GM03348 (cell line): Measurements from ENCODE around the gene CR1.
"Not testable (repeated sequence)": the region's sequence is repeated elsewhere in the genome, so short reads cannot be mapped to it uniquely, and the experiment has no call there.

Experiments used
- DNase-seq: peaks from one replicate; pipeline ENCODE4 v3.0.0; 2012; ENCODE audit warnings: low spot score

Gene CR1

GRCh38 chr1:207591205-207591604 lies 95.2 kb downstream of the CR1 start:
- not testable (repeated sequence) for DNase-seq

GRCh38 chr1:207594095-207594494 lies 98.1 kb downstream of the CR1 start:
- DNase-seq, result not testable (repeated sequence)

- no peak for DNase-seq
Observed at GRCh38 chr1:207603777-207604176, 107.8 kb downstream of the CR1 start.

DNA sequence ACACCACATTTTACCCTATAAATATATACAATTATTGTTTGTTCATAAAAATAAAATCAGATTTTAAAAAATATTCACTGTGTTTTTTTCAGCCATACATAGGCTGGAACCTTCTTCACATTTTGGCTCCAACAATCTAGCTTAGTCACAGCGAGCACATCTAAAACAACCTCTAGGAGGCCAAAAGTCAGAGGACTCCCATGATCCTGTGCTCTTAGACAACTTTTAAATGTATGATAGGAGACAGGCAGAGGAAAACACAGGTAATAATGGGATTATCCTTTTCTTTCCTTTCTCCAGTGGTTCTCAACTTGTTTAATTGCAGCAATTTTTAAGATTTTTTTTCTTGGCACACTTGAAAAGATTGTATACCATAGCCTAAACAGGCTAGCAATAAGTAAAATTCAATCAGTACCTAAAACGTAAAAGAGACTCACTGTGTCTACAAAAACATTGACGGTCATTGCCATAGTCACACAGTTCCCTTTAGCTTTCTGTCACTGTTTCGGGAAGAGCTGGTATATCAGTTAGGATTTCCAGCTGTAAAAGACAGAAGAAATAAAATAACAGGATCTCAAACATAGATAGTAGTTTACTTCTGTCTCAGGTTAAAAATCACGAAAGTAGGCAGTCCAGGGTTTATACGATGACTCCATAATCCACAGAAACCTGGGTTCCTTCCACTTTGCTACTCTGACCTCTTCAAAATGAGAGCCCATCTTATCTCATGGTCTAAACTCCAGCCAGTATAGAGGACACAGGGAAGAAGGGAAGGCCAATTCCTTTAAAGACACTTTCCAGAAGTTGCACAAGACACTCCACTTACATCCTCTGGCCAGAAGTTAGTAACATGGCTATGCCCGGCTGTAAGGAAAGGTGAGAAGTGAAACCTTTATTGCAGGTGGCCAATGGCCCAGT lies 109.7 kb downstream of the CR1 start:
- no peak for DNase-seq

DNA sequence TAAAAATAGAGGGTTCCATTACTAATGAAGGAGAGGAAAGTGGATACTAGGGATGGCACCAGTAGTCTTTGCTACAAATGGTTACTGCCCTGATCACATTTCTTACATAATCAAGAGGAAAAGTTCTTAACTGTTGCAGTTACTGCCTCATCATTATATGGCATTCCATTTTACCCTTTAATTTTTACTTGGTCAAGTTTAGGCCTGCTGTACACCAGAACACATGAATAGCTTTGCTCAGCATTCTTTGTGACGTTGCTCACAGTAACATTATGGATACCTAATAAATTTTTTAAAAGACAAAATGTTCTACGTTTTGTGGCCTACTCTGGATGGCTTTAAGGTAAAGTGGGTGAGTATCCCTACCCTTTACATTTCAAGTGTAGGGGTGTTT lies 110.4 kb downstream of the CR1 start:
- no peak for DNase-seq

DNA sequence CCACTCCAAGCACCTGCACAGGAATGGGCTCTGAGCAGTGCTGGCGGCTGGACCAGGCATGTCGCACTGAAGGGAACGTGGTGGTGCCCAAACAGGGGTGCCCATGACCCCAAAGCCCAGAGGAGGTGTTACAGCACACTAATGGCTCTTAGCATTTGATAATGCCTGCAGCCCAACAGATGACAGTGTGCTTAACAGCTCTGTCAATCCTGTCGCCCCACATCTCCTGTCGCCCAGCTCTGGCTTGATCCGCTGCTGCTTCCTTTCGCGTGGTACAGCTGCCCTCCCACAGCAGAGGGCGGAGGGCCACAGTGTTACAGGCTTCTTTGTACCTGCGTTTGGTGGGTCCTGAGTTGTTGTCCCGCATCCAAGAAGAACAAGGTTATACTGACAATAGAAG lies 116.8 kb downstream of the CR1 start:
- no peak for DNase-seq

DNA sequence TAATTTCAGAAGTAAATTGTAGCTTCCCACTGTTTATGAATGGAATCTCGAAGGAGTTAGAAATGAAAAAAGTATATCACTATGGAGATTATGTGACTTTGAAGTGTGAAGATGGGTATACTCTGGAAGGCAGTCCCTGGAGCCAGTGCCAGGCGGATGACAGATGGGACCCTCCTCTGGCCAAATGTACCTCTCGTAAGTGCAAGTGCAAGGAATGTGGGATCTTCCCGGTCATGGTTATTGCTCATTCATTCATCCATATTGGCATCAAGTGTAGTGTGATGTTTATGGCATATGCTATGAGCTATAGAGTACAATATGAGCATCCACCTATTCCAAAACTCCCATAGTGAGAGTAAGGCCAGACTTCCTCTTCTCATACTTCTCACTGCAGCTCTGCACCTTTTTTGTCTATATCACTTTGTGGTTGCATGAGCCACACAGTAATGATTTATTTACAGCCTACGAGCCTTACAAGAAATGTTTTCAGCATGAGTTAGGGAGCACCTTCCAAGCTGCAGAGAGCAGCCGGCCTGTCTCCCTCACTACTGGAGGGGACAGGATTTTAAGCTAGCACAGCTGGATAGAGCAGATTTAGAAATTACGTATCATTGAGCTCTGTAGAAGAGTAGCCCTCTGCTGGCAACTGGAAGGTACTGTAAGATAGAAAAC lies 124.0 kb downstream of the CR1 start:
- peak; percentile 77 for DNase-seq

DNA sequence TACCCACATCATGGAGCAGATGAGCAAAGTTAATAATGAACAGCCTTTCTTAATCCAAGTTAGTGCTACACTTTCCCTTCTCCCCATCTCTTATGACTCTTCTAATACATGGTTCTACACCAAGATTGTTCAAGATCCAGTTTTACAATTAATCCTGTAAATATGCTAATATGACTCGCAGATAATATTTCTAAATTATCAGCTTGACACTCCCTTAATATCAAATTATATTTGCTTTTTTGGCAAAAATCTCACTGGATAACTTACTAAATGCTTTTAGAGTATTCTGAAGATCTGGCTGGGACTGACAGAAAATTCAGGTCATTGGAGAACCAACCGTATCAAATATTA lies 124.6 kb downstream of the CR1 start:
- no peak for DNase-seq

DNA sequence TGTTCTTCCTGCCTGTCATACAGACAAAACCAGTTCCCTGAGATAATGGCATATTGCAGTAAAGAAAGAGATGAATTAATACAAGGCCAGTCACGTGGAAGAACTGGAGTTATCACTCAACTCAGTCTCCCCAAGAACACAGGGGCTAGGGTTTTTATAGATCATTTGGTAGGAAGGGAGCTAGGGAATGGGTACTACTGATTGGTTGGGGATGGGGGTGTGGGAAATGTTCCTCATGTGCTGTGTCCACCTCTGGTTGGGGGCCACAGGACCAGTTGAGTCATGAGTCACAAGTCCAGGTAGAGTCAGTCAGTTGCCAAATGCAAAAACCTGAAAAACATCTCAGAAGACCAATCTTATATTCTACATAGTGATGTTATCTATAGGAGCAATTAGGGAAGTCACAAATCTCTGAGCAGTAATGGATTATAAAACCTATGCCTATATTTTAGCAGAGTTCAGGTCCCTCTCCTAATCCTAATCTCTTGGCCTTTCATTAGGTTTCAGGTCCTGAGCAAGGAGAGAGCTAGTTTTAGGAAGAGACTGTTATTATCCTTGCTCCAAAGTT lies 129.6 kb downstream of the CR1 start:
- not testable (repeated sequence) for DNase-seq

DNA sequence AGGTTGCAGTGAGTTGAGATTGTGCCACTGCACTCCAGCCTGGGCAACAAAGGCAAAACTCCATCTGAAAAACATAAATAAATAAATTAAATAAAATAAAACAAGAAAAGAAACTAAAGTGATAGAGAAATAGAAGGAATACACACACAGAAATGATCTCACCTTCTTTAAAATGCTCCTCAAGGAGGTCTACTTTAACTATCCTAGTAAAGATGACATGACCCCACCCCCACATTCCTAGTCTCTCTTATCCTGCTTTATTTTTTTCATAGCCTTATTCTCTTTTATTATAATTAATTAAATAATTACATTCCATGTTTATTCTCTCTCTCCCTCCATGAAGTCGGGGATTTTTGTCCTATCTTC lies 131.0 kb downstream of the CR1 start:
- DNase-seq, result no peak

GRCh38 chr1:207627496-207627895 lies 131.5 kb downstream of the CR1 start:
- DNase-seq, result no peak

DNA sequence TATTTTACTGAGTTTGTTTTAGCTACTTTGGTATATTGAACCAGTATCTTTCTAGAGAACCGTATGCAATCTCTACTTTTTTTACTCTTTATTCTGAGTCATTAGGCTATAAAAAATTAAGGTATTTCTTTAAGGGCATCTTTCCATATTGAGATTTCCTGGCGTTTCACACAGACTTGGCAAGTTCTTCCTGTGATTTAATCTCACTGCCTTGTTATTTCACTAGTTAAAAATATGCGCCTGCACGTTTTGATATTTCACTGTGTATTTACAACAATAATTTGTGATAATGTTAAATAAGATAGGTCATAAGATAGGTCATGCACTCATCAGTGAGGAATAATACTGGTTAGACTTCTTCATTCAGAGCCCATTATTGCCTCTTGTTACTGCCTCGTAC lies 132.8 kb downstream of the CR1 start:
- DNase-seq, result no peak

DNA sequence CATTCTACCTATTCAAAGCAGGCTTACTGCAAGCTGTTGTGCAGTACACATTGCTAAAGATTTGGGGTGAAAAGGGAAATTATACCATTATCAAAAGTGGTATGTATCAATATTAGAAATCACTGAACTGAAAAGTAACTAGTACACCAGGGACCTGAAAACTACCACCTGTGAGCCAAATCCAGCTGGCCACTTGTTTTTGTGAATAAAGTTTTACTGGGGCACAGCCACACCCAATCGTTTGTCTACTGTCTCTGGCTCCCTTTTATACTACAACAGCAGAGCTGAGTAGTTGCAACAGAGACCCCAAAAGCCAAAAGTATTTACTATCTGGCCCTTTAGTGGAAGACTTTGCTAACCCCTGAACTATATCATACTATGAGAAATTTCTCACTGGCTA lies 135.2 kb downstream of the CR1 start:
- DNase-seq, result no peak

GRCh38 chr1:207633226-207633625 lies 137.3 kb downstream of the CR1 start:
- no peak for DNase-seq

DNA sequence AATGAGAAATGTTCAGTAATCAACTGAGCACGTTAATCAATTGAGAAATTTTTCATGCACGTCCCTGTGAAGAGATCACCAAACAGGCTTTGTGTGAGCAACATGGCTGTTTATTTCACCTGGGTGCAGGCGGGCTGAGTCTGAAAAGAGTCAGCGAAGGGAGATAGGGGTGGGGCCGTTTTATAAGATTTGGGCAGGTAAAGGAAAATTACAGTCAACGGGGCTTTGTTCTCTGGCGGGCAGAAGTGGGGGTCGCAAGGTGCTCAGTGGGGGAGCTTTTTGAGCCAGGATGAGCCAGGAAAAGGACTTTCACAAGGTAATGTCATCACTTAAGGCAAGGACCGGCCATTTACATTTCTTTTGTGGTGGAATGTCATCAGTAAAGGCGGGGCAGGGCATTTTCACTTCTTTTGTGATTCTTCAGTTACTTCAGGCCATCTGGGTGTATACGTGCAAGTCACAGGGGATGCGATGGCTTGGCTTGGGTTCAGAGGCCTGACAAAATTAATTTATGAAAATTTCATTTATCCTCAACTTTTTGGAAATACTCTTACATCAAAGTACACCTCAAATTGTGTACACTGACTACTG lies 137.8 kb downstream of the CR1 start:
- DNase-seq, result not testable (repeated sequence)

DNA sequence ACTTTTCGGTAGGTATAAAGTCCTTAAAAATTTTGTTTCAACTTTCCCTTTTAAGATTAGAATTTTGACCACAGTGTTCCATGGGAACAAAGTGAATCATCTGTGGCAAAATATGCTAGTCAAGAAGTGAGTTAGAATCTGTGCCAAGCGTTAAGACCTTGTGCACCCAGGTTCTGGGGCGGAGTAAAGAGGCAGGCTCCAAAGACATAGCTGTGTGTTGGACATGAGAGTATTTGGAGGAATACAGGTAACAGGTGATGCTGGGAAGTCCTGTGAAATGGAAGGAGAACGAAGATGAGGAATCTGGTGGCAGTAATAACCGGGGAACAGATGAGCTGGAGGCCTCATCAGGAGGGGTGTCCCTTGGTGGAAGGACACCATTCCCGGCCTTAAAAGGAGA lies 138.3 kb downstream of the CR1 start:
- DNase-seq, result not testable (repeated sequence)

DNA sequence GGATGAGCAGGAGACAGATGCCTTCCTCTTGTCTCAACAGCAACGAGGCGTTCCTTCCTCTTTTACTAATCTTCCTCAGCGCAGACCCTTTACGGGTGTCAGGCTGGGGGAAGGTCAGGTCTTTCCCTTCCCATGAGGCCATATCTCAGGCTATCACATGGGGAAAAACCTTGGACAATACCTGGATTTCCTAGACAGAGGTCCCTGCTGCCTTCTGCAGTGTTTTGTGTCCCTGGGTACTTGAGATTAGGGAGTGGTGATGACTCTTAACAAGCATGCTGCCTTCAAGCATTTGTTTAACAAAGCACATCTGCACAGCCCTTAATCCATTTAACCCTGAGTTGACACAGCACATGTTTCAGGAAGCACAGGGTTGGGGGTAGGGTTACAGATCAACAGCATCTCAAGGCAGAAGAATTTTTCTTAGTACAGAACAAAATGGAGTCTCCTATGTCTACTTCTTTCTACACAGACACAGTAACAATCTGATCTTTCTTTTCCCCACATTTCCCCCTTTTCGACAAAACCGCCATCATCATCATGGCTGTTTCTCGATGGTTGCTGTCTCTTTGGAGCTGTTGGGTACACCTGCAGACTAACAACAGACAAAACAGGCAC lies 139.7 kb downstream of the CR1 start:
- DNase-seq, result not testable (repeated sequence)

GRCh38 chr1:207638487-207639145 lies 142.7 kb downstream of the CR1 start:
- not testable (repeated sequence) for DNase-seq

- DNase-seq, result not testable (repeated sequence)
Observed at GRCh38 chr1:207639362-207639761, 143.4 kb downstream of the CR1 start.

DNA sequence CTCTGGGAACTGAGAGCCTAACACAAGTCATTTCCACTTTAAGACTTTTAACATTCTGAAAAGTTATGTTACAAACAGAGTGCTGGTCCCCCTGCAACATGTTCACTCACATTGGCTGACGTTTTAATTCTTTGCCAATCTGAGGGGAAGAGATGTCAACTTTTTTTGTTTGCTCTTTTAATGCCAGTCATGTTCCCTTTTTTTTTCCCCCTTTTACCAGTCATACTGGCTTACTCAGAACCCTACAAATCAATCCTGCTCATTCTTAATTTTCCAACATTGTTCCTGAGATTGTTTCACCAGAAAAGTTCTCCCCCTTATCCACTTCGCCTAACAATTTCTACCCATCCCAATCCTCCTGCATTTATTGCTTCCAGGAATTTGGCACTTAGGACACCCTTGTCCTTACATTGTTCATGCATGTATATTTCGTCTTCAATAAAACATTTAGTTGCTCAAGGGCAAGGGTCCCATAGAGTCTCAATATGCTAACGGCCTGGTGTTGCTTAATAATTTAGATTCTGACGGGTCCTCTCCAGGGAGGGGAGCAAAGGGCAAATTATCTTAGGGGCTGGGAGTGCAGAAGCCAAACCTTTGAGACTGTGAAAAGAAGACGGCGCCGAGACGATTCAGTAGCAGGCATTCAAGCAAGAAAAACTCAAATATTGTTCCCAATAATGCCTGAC lies 148.4 kb downstream of the CR1 start:
- DNase-seq, result no peak
